ENCODE data around the gene TMED4. TPM values are rescaled to one million over a fixed set of nuclear protein-coding genes. Genes with fewer than 3 reads are reported as not detected.

Gene TMED4
- total RNA-seq, 2 experiments from 2014 or later: 68.6 to 80.5 TPM

GRCh38 chr7:44561962-44562621, 19.9 kb downstream of the TMED4 start:
- TF ChIP-seq CTCF (conservative IDR thresholded peaks at IDR 0.05; ENCODE audit: low read length) (no peak), EZH2phosphoT487 (IDR thresholded peaks at IDR 0.05; ENCODE audit: borderline replicate concordance, low read depth, low read length) (no peak)
- H3K4me2 ChIP-seq (ENCODE audit: low read length): no peak overlapping the region
- intact Hi-C loops (cut with micrococcal nuclease; ENCODE audit: unreplicated experiment): no loop called here
- H4K20me1 ChIP-seq (ENCODE audit: insufficient read depth, low read length): no peaks in the 10 kb centered on the region; the same call in 1 of the 2 replicates
- no peaks in the 10 kb centered on the region for H3K9me2 ChIP-seq (ENCODE audit: insufficient read depth, low read length)
- no peaks in the 10 kb centered on the region for H3K9me3 ChIP-seq (ENCODE audit: low read length)
- peaks cover 36% of the 10 kb centered on the region for H3K36me3 ChIP-seq (ENCODE audit: insufficient read depth, low read length)
- H3K79me2 ChIP-seq (ENCODE audit: insufficient read depth, low read depth, low read length): no peaks in the 10 kb centered on the region
- ChIA-PET CTCF (ENCODE audit: unreplicated experiment) (interaction anchor here (0.6 kb wide), 1 partner anchor 272 kb away, joined by 3 read pairs; no protein-coding TSS in a partner anchor), POLR2A (interaction anchor here (2.0 kb wide), 1 partner anchor 12 kb away, joined by 4 read pairs; the partner anchor contains the start of gene DDX56)
- H3K27ac ChIP-seq (ENCODE audit: low read depth, low read length, poor library complexity, severe bottlenecking): no peak overlapping the region
- no peaks in the 10 kb centered on the region for H3K4me1 ChIP-seq (ENCODE audit: insufficient read depth, low read length, poor library complexity, severe bottlenecking)
- no peak overlapping the region for H3K4me3 ChIP-seq (ENCODE audit: low read depth, low read length, poor library complexity, severe bottlenecking)
- no peak overlapping the region for H2AFZ ChIP-seq (ENCODE audit: low read length)
- no peak for DNase-seq (ENCODE audit: low spot score)
- BruUV-seq (replicated peaks): no TSS peak

- H3K27ac ChIP-seq (ENCODE audit: low read depth, low read length, poor library complexity, severe bottlenecking): no peak overlapping the region
- H3K4me3 ChIP-seq (ENCODE audit: low read depth, low read length, poor library complexity, severe bottlenecking): no peak overlapping the region
- POLR2A ChIA-PET: interaction anchor here (2.0 kb wide), 1 partner anchor 12 kb away, joined by 4 read pairs; the partner anchor contains the start of gene DDX56
- BruUV-seq (replicated peaks): no TSS peak
- CTCF ChIA-PET (ENCODE audit: unreplicated experiment): no interaction called here
- no peak overlapping the region for H3K4me2 ChIP-seq (ENCODE audit: low read length)
- H3K79me2 ChIP-seq (ENCODE audit: insufficient read depth, low read depth, low read length): no peaks in the 10 kb centered on the region
- no peaks in the 10 kb centered on the region; the same call in 1 of the 2 replicates for H4K20me1 ChIP-seq (ENCODE audit: insufficient read depth, low read length)
- H3K36me3 ChIP-seq (ENCODE audit: insufficient read depth, low read length): peaks cover 32% of the 10 kb centered on the region
- H3K9me2 ChIP-seq (ENCODE audit: insufficient read depth, low read length): no peaks in the 10 kb centered on the region
- no peaks in the 10 kb centered on the region for H3K9me3 ChIP-seq (ENCODE audit: low read length)
- H2AFZ ChIP-seq (ENCODE audit: low read length): no peak overlapping the region
- TF ChIP-seq EZH2phosphoT487 (IDR thresholded peaks at IDR 0.05; ENCODE audit: borderline replicate concordance, low read depth, low read length) (no peak), CTCF (conservative IDR thresholded peaks at IDR 0.05; ENCODE audit: low read length) (no peak)
- no peak for DNase-seq (ENCODE audit: low spot score)
- no peaks in the 10 kb centered on the region for H3K4me1 ChIP-seq (ENCODE audit: insufficient read depth, low read length, poor library complexity, severe bottlenecking)
- intact Hi-C loops (cut with micrococcal nuclease; ENCODE audit: unreplicated experiment): no loop called here
Measured at GRCh38 chr7:44561481-44561880, 20.6 kb downstream of the TMED4 start.

GRCh38 chr7:44559485-44559884, 22.5 kb downstream of the TMED4 start:
- Histone ChIP-seq H3K9me3 (ENCODE audit: low read length) (no peaks in the 10 kb centered on the region), H3K36me3 (ENCODE audit: insufficient read depth, low read length) (peaks cover 13% of the 10 kb centered on the region), H3K4me1 (ENCODE audit: insufficient read depth, low read length, poor library complexity, severe bottlenecking) (peaks cover 5% of the 10 kb centered on the region), H3K9me2 (ENCODE audit: insufficient read depth, low read length) (no peaks in the 10 kb centered on the region), H3K79me2 (ENCODE audit: insufficient read depth, low read depth, low read length) (no peaks in the 10 kb centered on the region), H3K4me3 (ENCODE audit: low read depth, low read length, poor library complexity, severe bottlenecking) (no peak overlapping the region), H3K4me2 (ENCODE audit: low read length) (no peak overlapping the region), H2AFZ (ENCODE audit: low read length) (no peak overlapping the region), H3K27ac (ENCODE audit: low read depth, low read length, poor library complexity, severe bottlenecking) (no peak overlapping the region), H4K20me1 (ENCODE audit: insufficient read depth, low read length) (no peaks in the 10 kb centered on the region)
- CTCF ChIA-PET (ENCODE audit: unreplicated experiment): interaction anchor here (0.6 kb wide), 1 partner anchor 207 kb away, joined by 3 read pairs; no protein-coding TSS in a partner anchor
- DNase-seq (ENCODE audit: low spot score): no peak
- intact Hi-C loops (cut with micrococcal nuclease; ENCODE audit: unreplicated experiment): no loop called here
- POLR2A ChIA-PET: interaction anchor here (1.2 kb wide), 1 partner anchor 14 kb away, joined by 5 read pairs; the partner anchor contains the start of gene DDX56
- BruUV-seq (replicated peaks): no TSS peak
- TF ChIP-seq EZH2phosphoT487 (IDR thresholded peaks at IDR 0.05; ENCODE audit: borderline replicate concordance, low read depth, low read length): no peak
- no peak for TF ChIP-seq CTCF (conservative IDR thresholded peaks at IDR 0.05; ENCODE audit: low read length)
